Measurements from ENCODE around the gene MYO1B.

MYO1B gene

GRCh38 chr2:191301971-191302370, 56.8 kb downstream of the MYO1B start:
- no peak for DNase-seq

GRCh38 chr2:191302459-191303139, 57.4 kb downstream of the MYO1B start:
- no peak for DNase-seq

- peak; percentile 55 for DNase-seq
Observed at GRCh38 chr2:191303140-191304005, 58.2 kb downstream of the MYO1B start.

- DNase-seq, result no peak
Observed at GRCh38 chr2:191304939-191305875, 60.0 kb downstream of the MYO1B start.

- DNase-seq, result no peak
Observed at GRCh38 chr2:191308026-191308425, 62.8 kb downstream of the MYO1B start.

- no peak for DNase-seq
Observed at GRCh38 chr2:191311156-191311555, 66.0 kb downstream of the MYO1B start.

GRCh38 chr2:191311627-191312026, 66.4 kb downstream of the MYO1B start:
- no peak for DNase-seq

- no peak for DNase-seq
Observed at GRCh38 chr2:191312163-191312562, 67.0 kb downstream of the MYO1B start.

- DNase-seq, result no peak
Observed at GRCh38 chr2:191312662-191313061, 67.5 kb downstream of the MYO1B start.

GRCh38 chr2:191314697-191315364, 69.6 kb downstream of the MYO1B start:
- DNase-seq, result no peak

- DNase-seq, result no peak
Observed at GRCh38 chr2:191315365-191315752, 70.2 kb downstream of the MYO1B start.

GRCh38 chr2:191316246-191316994, 71.2 kb downstream of the MYO1B start:
- DNase-seq, result no peak

- peak; percentile 6 for DNase-seq
Observed at GRCh38 chr2:191318037-191318728, 73.0 kb downstream of the MYO1B start.

GRCh38 chr2:191318729-191319078, 73.5 kb downstream of the MYO1B start:
- DNase-seq, result no peak

GRCh38 chr2:191319186-191319585, 74.0 kb downstream of the MYO1B start:
- no peak for DNase-seq

GRCh38 chr2:191320881-191321280, 75.7 kb downstream of the MYO1B start:
- no peak for DNase-seq

GRCh38 chr2:191321861-191322662, 76.9 kb downstream of the MYO1B start:
- DNase-seq, result no peak

GRCh38 chr2:191322828-191323506, 77.8 kb downstream of the MYO1B start:
- DNase-seq, result no peak

GRCh38 chr2:191325651-191326365, 80.6 kb downstream of the MYO1B start:
- no peak for DNase-seq
